Measurements from ENCODE around the gene NCS1.
A peak's percentile ranks its signal among the peaks of the same experiment; 100 is the strongest.

Gene NCS1

GRCh38 chr9:130172161-130172857 lies at the start of gene NCS1:
NCS1 (plus strand) TSS chr9:130172404; CDS start chr9:130172664, 260 bp downstream.
- DNase-seq (ENCODE audit: low spot score) = peak; percentile 64

GRCh38 chr9:130122456-130122855 lies 49.7 kb upstream of the NCS1 start:
- DNase-seq (ENCODE audit: low spot score) = no peak

- no peak for DNase-seq (ENCODE audit: low spot score)
Observed at GRCh38 chr9:130124085-130124860, 47.9 kb upstream of the NCS1 start.

GRCh38 chr9:130126721-130127433 lies 45.3 kb upstream of the NCS1 start:
- DNase-seq (ENCODE audit: low spot score) = no peak

- no peak for DNase-seq (ENCODE audit: low spot score)
Observed at GRCh38 chr9:130128251-130128650, 44.0 kb upstream of the NCS1 start.

GRCh38 chr9:130128733-130129431 lies 43.3 kb upstream of the NCS1 start:
- peak; percentile 50 for DNase-seq (ENCODE audit: low spot score)

- no peak for DNase-seq (ENCODE audit: low spot score)
Observed at GRCh38 chr9:130129432-130130061, 42.7 kb upstream of the NCS1 start.

GRCh38 chr9:130132746-130133145 lies 39.5 kb upstream of the NCS1 start:
- DNase-seq (ENCODE audit: low spot score) = no peak

- DNase-seq (ENCODE audit: low spot score) = no peak
Observed at GRCh38 chr9:130137081-130137640, 35.0 kb upstream of the NCS1 start.

GRCh38 chr9:130137641-130138081 lies 34.5 kb upstream of the NCS1 start:
- DNase-seq (ENCODE audit: low spot score) = no peak

- no peak for DNase-seq (ENCODE audit: low spot score)
Observed at GRCh38 chr9:130138171-130138653, 34.0 kb upstream of the NCS1 start.

GRCh38 chr9:130138791-130139190 lies 33.4 kb upstream of the NCS1 start:
- DNase-seq (ENCODE audit: low spot score) = no peak

GRCh38 chr9:130139251-130139650 lies 33.0 kb upstream of the NCS1 start:
- no peak for DNase-seq (ENCODE audit: low spot score)

GRCh38 chr9:130140706-130141105 lies 31.5 kb upstream of the NCS1 start:
- DNase-seq (ENCODE audit: low spot score) = no peak

- DNase-seq (ENCODE audit: low spot score) = no peak
Observed at GRCh38 chr9:130142056-130142455, 30.1 kb upstream of the NCS1 start.

GRCh38 chr9:130142641-130143040 lies 29.6 kb upstream of the NCS1 start:
- DNase-seq (ENCODE audit: low spot score) = no peak

- DNase-seq (ENCODE audit: low spot score) = no peak
Observed at GRCh38 chr9:130143279-130143893, 28.8 kb upstream of the NCS1 start.

GRCh38 chr9:130143958-130144366 lies 28.2 kb upstream of the NCS1 start:
- no peak for DNase-seq (ENCODE audit: low spot score)

GRCh38 chr9:130144703-130145102 lies 27.5 kb upstream of the NCS1 start:
- DNase-seq (ENCODE audit: low spot score) = no peak

- no peak for DNase-seq (ENCODE audit: low spot score)
Observed at GRCh38 chr9:130145658-130146057, 26.5 kb upstream of the NCS1 start.

- DNase-seq (ENCODE audit: low spot score) = no peak
Observed at GRCh38 chr9:130147198-130147597, 25.0 kb upstream of the NCS1 start.
